Ectodermal cell (in vitro differentiated cells): ENCODE measurements around the gene ARL15.

Experiments used
- H3K27ac ChIP-seq: 2 replicates; pipeline ENCODE4 v1.7.0; 2013; ENCODE audit warnings: mild to moderate bottlenecking, low read depth, low read length; ENCODE audit not compliant: insufficient read depth, poor library complexity, severe bottlenecking
- H3K27me3 ChIP-seq: 2 replicates; pipeline ENCODE4 v1.7.0; 2013; ENCODE audit warnings: mild to moderate bottlenecking, low read length; ENCODE audit not compliant: insufficient read depth, control insufficient read depth, poor library complexity, severe bottlenecking
- H3K36me3 ChIP-seq: one replicate; pipeline ENCODE4 v1.7.0; 2013; ENCODE audit warnings: low read length; ENCODE audit not compliant: control insufficient read depth, insufficient read depth
- H3K4me1 ChIP-seq: one replicate; pipeline ENCODE4 v1.7.0; 2013; ENCODE audit warnings: low read length; ENCODE audit not compliant: control insufficient read depth, insufficient read depth
- H3K4me3 ChIP-seq: 2 replicates; pipeline ENCODE4 v1.7.0; 2013; ENCODE audit warnings: low read depth, low read length, control low read depth; ENCODE audit not compliant: insufficient read depth
- H3K9me3 ChIP-seq: 2 replicates; pipeline ENCODE4 v1.7.0; 2013; ENCODE audit warnings: mild to moderate bottlenecking, low read length, moderate library complexity; ENCODE audit not compliant: control insufficient read depth
- WGBS, 2 experiments: methylation state at CpG; one replicate each; pipeline ENCODE4 v1.1.7; 2013; ENCODE audit warnings: missing lambda C conversion rate in 2 of 2; 5-methylcytosine and 5-hydroxymethylcytosine counted together

Gene ARL15

GRCh38 chr5:54301849-54302248 is 8.5 kb downstream of the ARL15 start:
- no peak overlapping the region for H3K27ac ChIP-seq
- H3K36me3 ChIP-seq, result no peaks in the 10 kb centered on the region
- no peaks in the 10 kb centered on the region for H3K4me1 ChIP-seq
- H3K9me3 ChIP-seq, result no peaks in the 10 kb centered on the region
- H3K4me3 ChIP-seq, result no peak overlapping the region
- WGBS, 2 experiments, result 90 to 94% methylated on average over 1 of the region's 1 CpG
- no peaks in the 10 kb centered on the region for H3K27me3 ChIP-seq

GRCh38 chr5:54301220-54301619 is 9.2 kb downstream of the ARL15 start:
- H3K4me1 ChIP-seq, result no peaks in the 10 kb centered on the region
- no peaks in the 10 kb centered on the region for H3K9me3 ChIP-seq
- no peak overlapping the region for H3K4me3 ChIP-seq
- H3K27me3 ChIP-seq, result no peaks in the 10 kb centered on the region
- no peak overlapping the region for H3K27ac ChIP-seq
- WGBS, 2 experiments, result 46% methylated on average over 2 of the region's 2 CpGs
- H3K36me3 ChIP-seq, result no peaks in the 10 kb centered on the region

DNA sequence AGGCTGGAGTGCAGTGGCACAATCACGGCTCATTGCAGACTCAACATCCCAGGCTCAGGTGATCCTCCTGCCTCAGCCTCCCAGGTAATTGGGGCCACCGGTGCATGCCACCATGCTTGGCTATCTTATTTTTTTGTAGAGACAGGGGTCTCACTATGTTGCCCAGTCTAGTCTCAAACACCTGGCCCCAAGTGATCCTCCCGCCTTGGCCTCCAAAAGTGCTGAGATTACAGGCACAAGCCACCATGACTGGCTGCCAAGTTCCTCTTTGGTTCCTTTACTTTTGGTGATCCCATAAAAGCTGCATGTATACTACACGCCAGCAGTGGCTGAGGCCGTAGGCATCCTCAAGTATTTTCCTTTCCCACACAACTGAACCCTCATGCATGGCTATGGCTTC is 11.4 kb downstream of the ARL15 start:
- Histone ChIP-seq H3K27ac (no peak overlapping the region), H3K4me3 (no peak overlapping the region), H3K9me3 (no peaks in the 10 kb centered on the region), H3K27me3 (no peaks in the 10 kb centered on the region), H3K36me3 (no peaks in the 10 kb centered on the region), H3K4me1 (no peaks in the 10 kb centered on the region)
- WGBS, 2 experiments, result 92 to 94% methylated on average over 5 of the region's 5 CpGs

DNA sequence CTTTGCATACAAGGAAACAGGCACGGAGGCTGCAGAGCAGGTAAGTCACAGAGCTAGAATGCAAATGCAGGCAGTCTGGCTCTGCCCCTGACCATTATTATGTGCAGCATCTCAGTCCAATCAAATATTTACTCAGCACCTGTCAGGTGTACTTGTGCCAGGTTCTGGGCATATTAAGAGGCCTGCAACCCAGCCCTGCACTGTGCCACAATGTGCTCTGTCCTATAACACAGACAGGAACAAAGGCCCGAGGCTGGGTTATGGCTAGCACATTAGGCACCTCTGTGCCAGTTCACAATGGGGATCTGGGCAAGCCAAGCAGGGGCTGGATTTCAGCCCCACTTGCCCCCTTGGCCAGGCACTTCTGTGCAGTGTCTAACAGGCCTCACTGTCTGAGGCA is 14.0 kb downstream of the ARL15 start:
- no peaks in the 10 kb centered on the region for H3K9me3 ChIP-seq
- H3K27ac ChIP-seq, result no peak overlapping the region
- no peak overlapping the region for H3K4me3 ChIP-seq
- 84% methylated on average over 2 of the region's 2 CpGs for WGBS, 2 experiments
- no peaks in the 10 kb centered on the region for H3K27me3 ChIP-seq
- H3K36me3 ChIP-seq, result no peaks in the 10 kb centered on the region
- H3K4me1 ChIP-seq, result no peaks in the 10 kb centered on the region

GRCh38 chr5:54295651-54296276 is 14.6 kb downstream of the ARL15 start:
- H3K27ac ChIP-seq, result no peak overlapping the region
- 88 to 93% methylated on average over 6 to 8 of the region's 8 CpGs for WGBS, 2 experiments
- H3K4me1 ChIP-seq, result no peaks in the 10 kb centered on the region
- no peaks in the 10 kb centered on the region for H3K36me3 ChIP-seq
- no peak overlapping the region for H3K4me3 ChIP-seq
- H3K9me3 ChIP-seq, result no peaks in the 10 kb centered on the region
- no peaks in the 10 kb centered on the region for H3K27me3 ChIP-seq

- H3K36me3 ChIP-seq, result no peaks in the 10 kb centered on the region
- no peaks in the 10 kb centered on the region for H3K27me3 ChIP-seq
- no peak overlapping the region for H3K27ac ChIP-seq
- no peaks in the 10 kb centered on the region for H3K4me1 ChIP-seq
- no peaks in the 10 kb centered on the region for H3K9me3 ChIP-seq
- 93 to 96% methylated on average over 4 of the region's 5 CpGs for WGBS, 2 experiments
- H3K4me3 ChIP-seq, result no peak overlapping the region
Measured at GRCh38 chr5:54294097-54294667, 16.2 kb downstream of the ARL15 start.

DNA sequence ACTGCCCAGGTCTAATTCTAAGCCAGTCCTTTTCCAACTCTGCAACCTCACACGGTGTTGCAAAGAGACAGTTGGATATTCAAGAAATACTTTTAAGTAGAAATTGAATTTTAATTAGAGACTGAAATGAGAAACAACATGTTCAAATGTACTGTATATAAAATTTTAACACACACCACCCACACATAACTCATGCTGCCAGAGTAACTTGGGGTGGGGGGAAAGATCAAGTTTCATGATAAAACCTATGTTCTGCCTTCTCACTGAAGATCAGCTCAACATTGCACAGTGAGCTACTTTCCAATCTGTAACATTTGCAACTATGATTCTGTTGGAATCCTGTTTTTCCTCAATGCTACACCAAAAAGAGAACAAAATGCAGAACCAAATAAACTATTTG is 17.5 kb downstream of the ARL15 start:
- Histone ChIP-seq H3K9me3 (no peaks in the 10 kb centered on the region), H3K36me3 (no peaks in the 10 kb centered on the region), H3K4me1 (no peaks in the 10 kb centered on the region), H3K4me3 (no peak overlapping the region), H3K27ac (no peak overlapping the region), H3K27me3 (no peaks in the 10 kb centered on the region)
- 90% methylated on average over 1 of the region's 1 CpG; no CpG with 5 or more reads in 1 of the 2 experiments for WGBS, 2 experiments

DNA sequence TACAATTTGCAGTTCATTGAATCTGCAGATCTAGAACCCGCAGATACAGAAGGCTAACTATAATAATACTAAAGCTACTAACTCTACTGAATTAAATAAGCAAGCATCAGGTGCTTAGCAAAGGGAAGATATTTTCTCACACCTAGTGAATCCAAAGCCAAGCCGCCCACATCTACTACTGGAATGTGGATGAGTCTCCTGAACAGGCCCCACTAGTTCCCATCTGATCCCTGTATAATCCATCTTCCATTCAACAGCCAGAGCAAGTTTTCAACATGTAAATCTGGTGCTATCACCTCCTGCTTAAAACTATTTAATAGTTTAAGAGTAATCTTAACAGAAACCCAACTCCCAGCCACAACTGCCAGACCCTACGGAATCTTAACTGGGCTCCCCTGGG is 18.9 kb downstream of the ARL15 start:
- Histone ChIP-seq H3K4me1 (no peaks in the 10 kb centered on the region), H3K4me3 (no peak overlapping the region), H3K27ac (no peak overlapping the region), H3K9me3 (no peaks in the 10 kb centered on the region), H3K27me3 (no peaks in the 10 kb centered on the region), H3K36me3 (no peaks in the 10 kb centered on the region)
- 50 to 61% methylated on average over 2 to 3 of the region's 3 CpGs for WGBS, 2 experiments

DNA sequence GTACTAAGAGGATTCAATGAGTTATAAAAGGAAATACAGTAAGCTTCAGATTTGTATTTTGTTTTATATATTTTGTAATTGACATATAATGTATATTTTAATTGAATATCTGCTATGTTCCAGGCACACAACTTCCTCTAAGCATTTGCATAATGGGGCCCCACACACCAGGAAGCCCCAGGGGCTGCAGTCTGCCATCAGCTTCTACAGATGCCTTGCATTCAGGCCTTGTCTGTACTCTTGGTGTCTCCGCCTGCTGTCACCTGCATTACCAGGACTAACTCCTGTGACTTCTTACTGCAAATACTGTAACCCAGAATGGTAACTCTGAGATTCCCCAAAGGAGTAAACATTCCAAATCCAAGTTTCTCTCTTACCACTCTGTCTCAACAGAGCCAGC is 20.6 kb downstream of the ARL15 start:
- Histone ChIP-seq H3K9me3 (no peaks in the 10 kb centered on the region), H3K4me1 (no peaks in the 10 kb centered on the region), H3K36me3 (no peaks in the 10 kb centered on the region), H3K27ac (no peak overlapping the region), H3K27me3 (no peaks in the 10 kb centered on the region), H3K4me3 (no peak overlapping the region)
- 85 to 92% methylated on average over 1 of the region's 1 CpG for WGBS, 2 experiments

GRCh38 chr5:54288568-54289217 is 21.7 kb downstream of the ARL15 start:
- Histone ChIP-seq H3K9me3 (no peaks in the 10 kb centered on the region), H3K27ac (no peak overlapping the region), H3K4me3 (no peak overlapping the region), H3K4me1 (no peaks in the 10 kb centered on the region), H3K36me3 (no peaks in the 10 kb centered on the region), H3K27me3 (no peaks in the 10 kb centered on the region)
- 71 to 72% methylated on average over 5 of the region's 5 CpGs for WGBS, 2 experiments
